ENCODE measurements around the gene AGMO.

Gene AGMO

DNA sequence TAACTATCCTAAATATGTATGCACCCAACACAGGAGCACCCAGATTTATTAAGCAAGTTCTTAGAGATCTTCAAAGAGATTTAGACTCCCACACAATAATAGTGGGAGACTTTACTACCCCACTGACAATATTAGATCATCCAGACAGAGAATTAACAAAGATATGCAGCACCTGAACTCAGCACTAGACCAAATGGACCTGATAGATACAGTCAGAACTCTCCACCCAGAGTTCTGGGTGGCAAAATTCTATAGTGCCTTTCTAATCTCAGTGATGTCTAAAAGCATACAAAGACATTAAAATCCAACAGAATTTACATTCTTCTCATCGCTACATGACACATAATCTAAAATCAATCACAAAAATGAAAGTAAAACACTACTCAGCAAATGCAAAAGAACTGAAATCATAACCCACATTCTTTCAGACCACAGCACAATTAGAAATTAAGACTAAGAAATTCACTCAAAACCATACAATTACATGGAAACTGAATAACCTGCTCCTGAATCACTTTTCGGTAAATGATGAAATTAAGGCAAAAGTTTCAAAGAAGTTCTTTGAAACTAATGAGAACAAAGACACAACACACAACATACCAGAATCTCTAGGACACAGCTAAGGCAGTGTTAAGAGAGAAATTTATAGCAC, 183.2 kb downstream of the AGMO start:
- DNase-seq = no peak

DNA sequence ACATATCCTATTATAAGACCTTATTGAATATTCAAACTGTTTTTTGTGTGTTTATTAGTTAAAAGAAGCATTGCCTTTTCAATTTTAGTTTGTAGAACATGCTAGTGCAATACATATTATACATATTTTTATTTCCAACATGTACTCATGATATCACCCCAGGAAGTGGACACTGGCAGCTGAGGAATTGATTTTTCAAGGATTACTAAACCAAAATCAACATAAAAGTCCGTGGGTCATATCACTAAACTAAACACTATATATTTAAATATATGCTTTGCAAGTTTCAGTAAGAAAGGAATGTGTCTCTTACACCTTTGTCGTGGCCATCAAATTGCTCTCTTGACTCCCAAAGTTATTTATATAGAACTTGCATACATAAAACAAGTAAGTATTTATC, 185.2 kb downstream of the AGMO start:
- no peak for DNase-seq

DNA sequence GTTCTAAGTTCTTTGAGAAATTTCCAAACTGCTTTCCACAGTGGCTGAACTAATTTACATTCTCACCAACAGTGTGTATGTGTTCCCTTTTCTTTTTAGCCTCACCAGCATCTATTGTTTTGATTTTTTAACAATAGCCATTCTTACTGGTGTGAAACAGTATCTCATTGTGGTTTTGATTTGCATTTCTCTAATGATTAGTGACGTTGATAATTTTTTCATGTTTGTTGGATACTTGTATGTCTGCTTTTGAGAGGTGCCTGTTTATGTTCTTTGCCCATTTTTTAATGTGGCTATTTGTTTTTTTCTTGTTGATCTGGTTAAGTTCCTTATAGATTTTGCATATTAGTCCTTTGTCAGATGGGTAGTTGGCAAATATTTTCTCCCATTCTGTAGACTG, 191.4 kb downstream of the AGMO start:
- DNase-seq = no peak

DNA sequence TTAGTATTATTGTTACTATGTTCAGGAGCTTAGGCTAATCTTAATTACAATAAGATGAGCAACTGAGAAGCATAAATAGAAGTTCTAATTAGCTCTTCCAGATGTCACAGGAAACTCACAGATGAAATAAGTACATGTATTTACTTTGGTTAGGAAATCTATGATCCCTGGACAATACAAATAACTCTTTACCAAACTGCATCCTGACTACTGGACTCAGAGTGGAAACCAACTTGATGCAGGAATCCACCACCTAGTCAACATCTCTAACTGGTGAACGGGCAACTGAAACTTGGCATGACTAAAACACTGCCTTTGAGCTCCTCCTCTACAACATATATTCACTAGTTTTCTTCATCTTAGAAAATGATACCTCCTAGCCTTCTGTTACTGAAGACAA, 193.2 kb downstream of the AGMO start:
- DNase-seq = no peak

DNA sequence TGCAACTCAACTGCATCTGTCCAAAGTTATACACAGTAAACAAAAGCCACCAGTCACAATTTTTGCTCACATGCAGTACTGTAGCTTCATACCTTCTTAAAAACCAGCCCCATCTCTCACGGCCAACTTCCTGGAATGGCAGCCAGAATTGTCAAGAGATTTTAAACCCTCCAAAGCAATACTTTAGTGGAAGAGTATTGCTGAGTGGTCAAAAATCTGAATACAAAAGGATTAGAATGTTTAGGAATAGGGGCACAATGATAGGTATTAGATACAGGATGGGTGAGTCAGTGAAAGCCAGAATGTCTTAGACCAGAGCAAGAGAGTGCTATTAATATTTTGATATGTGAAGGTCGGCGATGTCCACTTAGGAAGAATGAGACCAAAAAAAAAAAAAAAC, 193.9 kb downstream of the AGMO start:
- no peak for DNase-seq

DNA sequence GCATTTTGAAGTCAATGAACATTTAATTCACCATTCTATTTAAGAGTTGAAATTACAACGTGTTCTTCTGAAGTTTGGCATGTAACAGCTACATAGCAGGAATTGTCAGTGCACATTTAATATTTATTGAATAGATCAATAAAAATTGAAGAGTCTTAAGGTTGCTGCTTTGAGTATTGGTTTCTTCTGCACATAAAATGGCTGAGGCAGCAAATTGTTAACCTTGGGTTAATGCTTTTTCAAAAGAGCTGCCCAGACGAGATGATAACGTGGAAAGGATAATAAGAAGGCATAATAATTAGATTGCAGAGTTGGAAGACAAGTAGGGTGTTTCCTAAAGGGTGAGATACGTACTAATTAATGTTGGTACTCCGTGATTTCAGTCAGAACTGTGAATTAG, 203.7 kb downstream of the AGMO start:
- DNase-seq = no peak

DNA sequence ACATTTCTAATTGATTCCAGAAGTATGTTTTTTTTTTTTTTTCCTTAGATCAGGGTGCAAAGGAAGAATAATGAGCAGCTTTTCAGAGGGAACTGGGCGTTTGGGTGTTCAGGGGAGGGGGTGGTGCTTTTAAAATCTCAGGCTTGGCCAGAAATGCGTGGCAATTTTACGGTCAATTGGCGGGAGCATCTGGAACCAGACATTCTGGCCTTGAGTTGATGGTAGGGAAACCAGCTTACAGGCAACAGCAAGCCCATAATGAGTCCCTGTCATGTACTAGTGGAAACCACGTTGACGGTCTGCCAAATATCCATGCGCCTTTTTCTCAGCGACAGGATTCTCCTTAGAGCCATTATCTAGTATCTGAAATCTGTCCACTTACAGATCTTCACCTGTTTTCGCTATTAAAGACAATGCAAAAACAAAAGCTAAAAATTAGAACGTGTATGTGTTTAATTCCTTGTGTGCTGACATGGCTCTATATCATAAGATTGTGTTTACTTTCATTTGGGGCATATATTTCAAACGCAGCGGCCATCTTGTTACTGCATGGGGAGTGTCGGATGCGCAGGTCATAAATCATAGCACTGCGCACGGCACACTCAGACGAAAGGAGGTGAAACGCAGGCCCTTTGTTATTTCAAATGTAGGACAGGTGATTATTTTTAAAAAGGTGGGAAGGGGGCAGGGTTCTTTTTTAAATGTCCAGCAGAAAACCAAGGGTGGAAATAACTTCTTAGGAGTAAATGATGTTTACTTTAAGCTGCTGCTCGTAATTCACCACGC, 209.2 kb downstream of the AGMO start:
- DNase-seq = no peak

DNA sequence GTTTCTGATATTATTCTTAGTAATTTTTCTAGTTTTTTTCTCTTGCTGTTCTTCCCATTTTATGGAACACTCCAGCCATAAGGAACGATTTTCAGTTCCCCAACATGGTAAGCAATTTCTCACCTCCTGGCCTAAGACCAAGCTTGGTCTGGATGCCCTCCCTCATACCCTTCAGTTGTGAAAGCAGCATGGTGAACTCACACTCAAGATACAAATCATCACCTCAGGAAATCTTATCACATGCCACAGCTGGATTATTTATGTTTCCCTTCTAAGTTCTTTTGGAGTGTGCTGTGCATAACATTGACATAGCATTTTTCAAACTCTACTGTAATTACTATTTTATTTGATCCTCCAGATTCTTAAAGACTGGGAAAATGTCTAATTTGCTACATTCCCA, 216.6 kb downstream of the AGMO start:
- no peak for DNase-seq

DNA sequence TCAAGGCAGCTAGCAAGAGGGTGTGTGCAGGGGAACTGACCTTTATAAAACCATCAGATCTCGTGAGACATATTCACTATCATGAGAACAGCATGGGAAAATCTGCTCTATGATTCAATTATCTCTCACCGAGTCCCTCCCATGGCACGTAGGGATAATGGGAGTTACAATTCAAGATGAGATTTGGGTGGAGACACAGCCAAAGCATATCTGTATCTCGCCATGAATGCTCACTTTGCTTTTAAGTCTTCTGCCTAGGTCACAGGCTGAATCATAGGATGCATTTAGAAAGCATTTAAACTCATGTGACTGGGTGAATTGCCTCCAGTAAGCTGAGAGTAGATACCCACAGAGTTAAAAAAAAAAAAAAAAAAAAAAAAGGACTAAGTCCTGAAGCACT, 220.0 kb downstream of the AGMO start:
- no peak for DNase-seq

DNA sequence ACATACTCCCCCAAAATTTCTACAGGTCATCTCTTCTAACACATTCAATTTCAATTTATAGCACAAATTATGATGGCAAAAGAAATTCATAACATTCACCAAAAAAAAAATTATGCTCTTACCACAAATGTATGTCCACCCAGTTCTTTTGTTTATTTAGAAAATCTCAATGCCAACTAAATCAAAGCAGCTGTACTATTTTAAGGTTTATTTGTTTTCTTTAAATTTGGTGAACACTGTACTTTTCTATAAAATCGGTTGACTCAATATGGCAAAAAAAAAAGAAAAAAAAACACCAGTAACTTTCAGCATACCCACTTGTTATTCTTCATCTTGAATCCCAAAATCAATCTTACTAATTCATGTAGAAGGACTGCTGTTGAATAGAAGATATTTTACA, 225.7 kb downstream of the AGMO start:
- no peak for DNase-seq

DNA sequence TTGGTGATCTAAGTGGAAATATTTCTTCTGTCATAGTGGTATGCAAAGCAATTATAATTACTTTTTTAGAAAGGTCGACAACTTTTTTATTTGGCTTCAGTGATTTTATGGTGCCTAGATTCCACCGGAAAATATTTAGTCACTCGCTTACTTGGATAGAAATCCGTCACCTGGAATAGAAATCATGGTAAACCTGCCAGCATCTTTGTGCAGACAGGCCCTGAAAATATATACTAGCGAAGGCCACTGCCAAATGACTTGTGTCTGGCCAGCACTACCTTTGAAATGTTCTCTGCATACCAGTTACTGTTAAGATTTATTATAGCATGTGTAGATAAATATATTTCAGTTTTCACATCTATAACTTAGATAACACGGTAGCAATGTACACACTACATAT, 226.4 kb downstream of the AGMO start:
- DNase-seq = no peak

DNA sequence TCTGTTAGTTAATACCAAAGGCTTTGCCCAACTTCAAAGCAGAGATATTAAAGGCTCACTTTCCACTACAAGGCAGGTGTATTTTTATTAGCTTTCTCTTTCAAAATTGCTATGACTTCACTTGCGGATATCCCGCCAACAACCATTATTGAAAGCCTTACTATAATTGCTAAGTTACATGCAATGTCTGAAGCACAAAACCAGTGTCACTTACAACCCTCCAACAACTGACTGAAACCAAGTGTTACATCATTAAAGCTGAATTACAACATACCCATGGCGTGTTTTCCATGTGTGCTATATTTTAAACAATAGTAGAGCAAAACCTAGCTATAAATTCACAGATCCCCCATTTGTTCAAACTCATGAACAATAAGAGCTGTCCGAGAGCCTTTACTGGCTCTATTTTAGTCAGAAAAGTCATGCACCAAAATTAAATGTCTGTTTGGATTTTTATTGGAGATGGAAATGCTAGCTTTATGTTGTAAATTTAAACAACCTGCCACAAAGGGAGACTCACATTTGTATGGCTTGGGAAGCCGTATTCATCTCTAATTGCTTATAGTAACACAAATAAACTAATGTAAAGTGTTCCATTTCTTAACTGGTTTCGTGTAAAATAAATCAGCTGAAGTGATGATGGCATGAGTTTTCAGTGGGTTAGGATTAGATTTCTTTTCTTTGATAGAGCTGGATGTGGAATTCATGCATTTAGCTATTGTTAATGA, 227.1 kb downstream of the AGMO start:
- DNase-seq = no peak

DNA sequence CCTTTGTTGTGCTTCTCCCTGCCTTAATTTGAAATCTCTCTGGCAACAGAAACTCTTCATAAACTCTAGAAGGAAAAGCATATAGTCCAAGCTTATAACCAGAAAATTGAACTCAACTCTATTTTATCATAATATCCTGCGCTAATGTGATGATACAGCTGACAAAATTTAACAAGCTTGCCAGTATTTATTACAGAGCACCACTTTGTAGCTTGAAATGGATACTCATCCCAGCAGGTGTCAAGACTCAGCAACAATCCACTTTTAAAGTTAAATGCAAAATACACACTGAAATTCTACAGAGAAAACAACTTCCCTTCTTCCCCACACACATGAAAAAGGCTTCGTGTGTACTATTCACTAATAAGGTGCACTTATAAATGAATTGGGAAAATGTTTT, 228.9 kb downstream of the AGMO start:
- no peak for DNase-seq

DNA sequence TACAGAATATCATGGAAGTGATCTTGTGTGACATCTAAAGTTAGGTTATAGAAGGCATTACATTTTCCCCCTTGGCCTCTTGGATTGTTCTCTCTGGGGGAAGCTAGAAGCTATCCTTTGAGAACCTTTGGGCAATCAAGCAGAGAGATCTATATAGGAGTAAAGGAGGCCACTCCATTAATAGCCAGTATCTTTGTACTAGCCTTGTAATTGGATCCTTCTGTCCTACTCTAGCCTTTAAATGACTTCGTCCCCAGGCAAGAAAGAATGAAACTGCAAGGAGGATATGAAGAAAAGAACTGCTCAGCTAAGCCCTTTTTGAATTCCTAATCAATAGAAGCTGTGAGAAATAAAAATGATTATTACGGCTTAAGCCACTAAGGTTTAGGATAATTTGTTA, 230.9 kb downstream of the AGMO start:
- no peak for DNase-seq

DNA sequence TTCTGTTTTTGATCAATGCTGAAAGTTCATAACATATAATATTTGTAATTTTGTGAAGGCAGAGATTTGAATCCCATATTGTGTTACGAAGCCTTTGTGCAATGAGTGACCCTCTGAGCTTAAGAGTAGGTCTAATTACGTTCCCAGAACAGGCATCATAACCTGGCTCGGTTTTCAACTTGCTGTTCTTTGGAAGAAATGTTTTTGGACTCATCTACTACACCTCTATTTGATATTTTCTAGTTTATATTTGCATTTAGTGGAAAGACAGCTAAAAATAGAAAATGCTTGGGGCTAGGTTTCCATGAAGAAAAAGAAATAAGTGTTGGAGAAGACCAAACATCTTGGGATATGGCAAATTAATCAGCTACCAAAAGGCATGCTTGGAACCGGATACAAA, 234.8 kb downstream of the AGMO start:
- no peak for DNase-seq

DNA sequence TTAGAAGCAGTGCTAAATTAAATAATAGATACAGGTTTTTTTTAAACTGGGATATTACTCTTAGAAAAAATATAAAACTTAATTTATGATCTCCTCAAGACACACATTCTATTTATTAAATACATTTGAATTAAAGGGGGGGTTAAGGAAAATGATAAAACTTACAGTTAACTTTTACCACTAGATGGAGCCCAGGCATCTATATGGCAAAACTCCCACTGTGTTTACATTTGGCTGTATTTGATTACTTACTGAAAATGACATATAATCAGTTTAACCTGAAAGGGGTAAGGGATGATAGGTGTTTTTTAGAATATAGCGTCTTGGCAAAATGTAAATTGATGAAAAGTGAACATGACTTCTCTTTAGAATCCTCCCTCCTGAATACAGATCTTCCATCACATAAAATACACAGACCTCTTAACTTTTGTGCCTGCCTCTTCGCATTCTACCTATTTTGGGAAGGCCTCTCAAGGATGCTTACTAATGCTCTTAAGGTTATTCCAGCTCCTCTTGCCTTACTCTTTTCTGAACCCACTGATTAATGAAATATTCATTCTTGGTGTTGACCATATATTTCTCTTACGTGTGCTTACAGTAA, 235.7 kb downstream of the AGMO start:
- DNase-seq = peak; percentile 19 to 40

DNA sequence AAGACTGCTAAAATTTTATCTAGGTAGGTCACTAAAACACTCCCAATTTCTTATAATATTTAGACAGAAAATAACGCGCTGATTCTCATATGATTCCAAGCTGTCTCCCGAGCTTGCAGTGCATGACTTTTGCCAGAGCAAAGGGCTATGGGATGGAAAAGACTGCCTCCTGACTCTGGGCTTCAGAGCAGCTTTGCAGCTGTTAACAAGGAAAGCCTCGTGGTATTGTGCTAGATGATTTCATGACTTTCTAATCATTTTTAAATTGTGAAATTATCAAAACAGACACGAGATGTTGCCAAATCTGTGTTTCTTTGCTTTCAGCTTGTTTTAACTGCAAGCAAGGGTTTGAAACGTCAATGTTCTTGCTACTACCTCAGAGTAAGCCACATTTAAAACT, 238.3 kb downstream of the AGMO start:
- DNase-seq = no peak

DNA sequence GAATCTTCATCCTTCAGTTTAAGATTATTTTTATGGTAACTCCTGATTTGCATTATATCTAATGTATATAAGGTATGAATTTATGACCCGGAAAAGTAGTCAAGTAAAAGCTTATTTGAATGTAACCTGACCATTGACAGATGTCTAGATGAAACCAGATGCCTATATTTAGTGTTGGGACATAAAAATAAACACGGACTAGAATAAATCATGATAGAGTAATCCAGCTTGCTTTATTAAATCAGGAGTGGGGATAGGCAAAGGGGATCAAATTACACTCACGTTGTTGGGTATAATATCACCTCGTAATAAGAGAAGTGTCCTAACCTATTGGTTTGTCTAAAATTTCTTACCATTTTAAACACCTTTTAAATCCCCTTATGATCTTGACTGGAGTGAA, 244.6 kb downstream of the AGMO start:
- no peak for DNase-seq

DNA sequence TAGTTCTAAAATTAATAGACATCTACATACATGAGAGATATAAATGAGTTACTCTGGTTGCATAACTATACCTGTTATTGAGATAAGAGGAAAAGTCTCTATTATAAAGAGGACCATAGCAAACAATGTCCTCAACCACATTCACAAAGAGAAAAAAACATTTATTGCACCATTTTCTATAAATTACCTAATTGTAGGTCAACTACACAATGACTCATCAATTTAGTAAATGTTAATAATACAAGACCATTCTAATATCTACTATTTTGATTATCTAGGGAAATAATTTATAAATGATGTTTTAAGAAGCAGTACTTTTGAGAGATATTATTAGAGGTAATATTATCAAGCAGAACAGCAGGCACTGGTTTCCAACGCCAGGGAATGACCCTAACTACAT, 246.1 kb downstream of the AGMO start:
- DNase-seq = no peak

DNA sequence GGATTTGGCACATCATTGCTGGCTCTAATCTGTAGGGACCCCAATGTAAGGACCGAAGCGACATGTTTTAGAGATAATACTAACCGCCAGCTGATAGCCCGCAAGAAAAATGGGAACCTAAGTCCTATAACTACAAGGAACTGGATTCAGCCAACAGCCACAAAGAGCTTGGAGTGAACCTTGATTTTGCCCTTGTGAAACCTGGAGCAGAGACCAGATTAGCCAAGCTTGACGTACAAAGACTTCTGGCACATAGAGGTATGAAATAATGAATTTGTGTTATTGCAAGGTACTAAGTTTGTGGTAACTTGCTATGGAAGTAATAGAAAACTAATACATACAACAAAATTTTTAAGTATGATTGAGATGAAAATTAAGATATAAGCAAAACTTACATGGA, 246.9 kb downstream of the AGMO start:
- no peak for DNase-seq

DNA sequence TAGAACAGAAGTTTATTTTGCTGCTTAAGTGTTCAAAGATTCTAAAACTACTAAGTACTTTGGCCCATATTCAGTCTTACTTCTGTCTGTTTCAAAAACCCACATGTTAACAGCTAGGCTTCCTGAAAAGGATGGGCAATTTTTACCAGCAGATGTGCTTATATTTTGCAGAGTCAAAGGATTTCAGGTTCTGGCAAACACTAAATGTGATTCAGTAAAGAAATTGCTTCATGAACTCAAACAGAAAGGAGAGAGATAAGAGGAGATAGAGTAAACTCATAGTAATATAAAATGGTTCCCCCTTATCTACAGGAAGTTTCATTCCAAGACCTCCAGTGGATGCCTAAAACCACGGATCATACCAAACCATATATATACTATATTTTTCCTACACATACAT, 248.5 kb downstream of the AGMO start:
- DNase-seq = no peak

DNA sequence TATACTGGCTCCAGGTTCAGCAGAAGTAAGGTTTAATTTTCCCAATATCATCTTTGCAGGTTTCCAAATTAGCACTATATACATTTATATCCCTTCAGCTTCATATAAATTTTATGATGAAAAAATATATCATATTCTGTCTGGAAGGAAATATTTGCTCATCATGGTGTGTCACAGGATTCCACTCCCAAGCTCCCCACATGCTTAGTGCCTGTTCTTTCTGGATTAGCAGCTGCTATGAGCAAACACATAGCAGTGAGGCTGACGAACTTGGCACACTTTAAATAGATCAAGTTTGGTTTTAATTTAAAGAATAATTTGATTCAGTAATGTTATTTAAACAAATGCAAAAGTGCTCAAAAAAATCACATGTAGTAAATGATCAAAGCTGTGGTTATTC, 251.9 kb downstream of the AGMO start:
- no peak for DNase-seq

DNA sequence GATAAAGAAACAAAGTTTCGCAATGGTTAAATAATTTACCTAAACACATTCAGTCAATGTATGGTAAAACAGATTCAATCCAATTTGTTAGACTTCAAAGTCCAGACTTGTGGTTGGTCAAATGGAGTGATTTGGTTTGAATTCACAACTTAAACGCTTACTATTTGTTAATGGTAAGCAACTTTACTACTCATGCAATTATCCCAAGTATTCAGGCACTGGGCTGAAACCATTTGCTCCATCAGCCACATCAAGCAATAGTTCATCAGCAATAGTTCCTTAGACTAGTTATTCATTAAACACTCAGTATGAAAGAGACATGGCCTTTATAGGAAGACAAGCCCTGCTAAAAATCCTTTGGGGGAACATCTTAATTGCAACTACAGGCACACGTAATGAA, 253.0 kb downstream of the AGMO start:
- DNase-seq = no peak

DNA sequence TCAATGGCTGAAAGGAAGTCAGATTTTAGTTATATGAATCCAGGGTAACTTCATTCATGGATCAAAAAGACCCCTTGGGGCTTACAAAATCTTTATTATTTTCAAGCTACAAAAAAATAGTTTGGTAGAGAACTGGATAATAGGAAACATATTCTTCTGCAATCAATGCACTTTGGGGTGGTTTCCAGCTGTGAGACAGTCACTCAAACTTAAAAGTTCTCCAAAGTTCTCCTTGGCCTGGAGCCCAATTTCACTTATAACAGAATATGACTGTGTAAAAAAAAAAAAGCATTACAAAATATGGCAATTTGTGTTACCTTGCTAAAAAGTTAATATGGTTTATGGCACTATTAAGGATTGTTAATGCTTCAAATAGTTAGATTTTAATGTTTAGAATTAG, 255.5 kb downstream of the AGMO start:
- no peak for DNase-seq
